K562 (cell line): ENCODE results near the gene DYNLT4. TPM values are rescaled to one million over a fixed set of nuclear protein-coding genes. Genes with fewer than 3 reads are reported as not detected.

Experiments used
- ARID1B ChIP-seq: fragments of 450-650 bp; IDR thresholded peaks from 2 replicates; pipeline ENCODE4 v1.6.1; 2016; ENCODE audit warnings: antibody characterized with exemption, mild to moderate bottlenecking, inconsistent platforms
- BCOR ChIP-seq: fragments of 450-650 bp; IDR thresholded peaks from 2 replicates; pipeline ENCODE4 v1.6.1; 2016
- EHMT2 ChIP-seq: fragments of 450-650 bp; IDR thresholded peaks from 2 replicates; pipeline ENCODE4 v1.6.1; 2018; ENCODE audit warnings: antibody characterized with exemption
- ESRRB ChIP-seq: fragments of 250-450 bp; sonication (Bioruptor Pico); IDR thresholded peaks from 2 replicates; pipeline ENCODE4 v1.5.0; 2020; ENCODE audit warnings: mild to moderate bottlenecking, moderate library complexity, borderline replicate concordance
- GATA2 ChIP-seq: sonication (generic); formaldehyde crosslinking; IDR thresholded peaks from 2 replicates; pipeline ENCODE4 v1.4.0; 2020; ENCODE audit warnings: mild to moderate bottlenecking, missing genetic modification reagents
- GATAD2B ChIP-seq: fragments of 450-650 bp; IDR thresholded peaks from 2 replicates; pipeline ENCODE4 v1.6.1; 2017; ENCODE audit warnings: mild to moderate bottlenecking, borderline replicate concordance
- JUND ChIP-seq, 2 experiments: IDR thresholded peaks; 2 replicates in 1 of 2; 3 replicates in 1 of 2; pipeline ENCODE4 v1.6.1; 2011; ENCODE audit warnings: borderline replicate concordance in 2 of 2, low read depth in 2 of 2, low read length in 2 of 2, improper control_type of control experiment in 1 of 2, missing biosample characterization in 1 of 2, missing genetic modification characterization in 1 of 2, missing genetic modification reagents in 1 of 2
- RAD51 ChIP-seq: fragments of 450-650 bp; IDR thresholded peaks from 2 replicates; pipeline ENCODE4 v1.7.1; 2016; ENCODE audit warnings: low read depth, mild to moderate bottlenecking, borderline replicate concordance
- RBM39 ChIP-seq: fragments of 200-400 bp; formaldehyde crosslinking; optimal IDR thresholded peaks from 2 replicates; pipeline ENCODE3; 2018; ENCODE audit warnings: low read depth, low read length
- SP2 ChIP-seq: IDR thresholded peaks from 2 replicates; pipeline ENCODE4 v1.6.1; 2011; ENCODE audit warnings: mild to moderate bottlenecking, low read depth, low read length, moderate library complexity; ENCODE audit not compliant: poor library complexity, severe bottlenecking; ENCODE audit errors: extremely low read depth
- ZFP1 ChIP-seq: fragments of 450-650 bp; formaldehyde crosslinking; IDR thresholded peaks from 2 replicates; pipeline ENCODE4 v1.4.0; 2020; ENCODE audit warnings: mild to moderate bottlenecking, mixed read lengths
- ZNF174 ChIP-seq: fragments of 250-450 bp; sonication (Bioruptor Pico); IDR thresholded peaks from 2 replicates; pipeline ENCODE4 v1.4.0; 2020; ENCODE audit warnings: mild to moderate bottlenecking
- ZNF436 ChIP-seq: fragments of 250-450, 450-650 bp; sonication (Bioruptor Pico); formaldehyde crosslinking; IDR thresholded peaks from 2 replicates; pipeline ENCODE4 v1.7.0; 2020; ENCODE audit warnings: mild to moderate bottlenecking
- ZNF75A ChIP-seq: fragments of 450-650 bp; formaldehyde crosslinking; IDR thresholded peaks from 2 replicates; pipeline ENCODE4 v1.4.0; 2020; ENCODE audit warnings: mild to moderate bottlenecking
- polyA plus RNA-seq, 8 experiments: library from polyadenylated mRNA; depleted of rRNA in 4 of 8; stranded (reverse) in 5 of 8; unstranded in 3 of 8; fragments of >200 nt; fragmentation: Nextera tagmentation in 2 of 8; fragmentation: Illumina TruSeq in 1 of 8; extraction: Ambion mirVana in 2 of 8; extraction: Trizol in 1 of 8; gene quantifications; 2 replicates each; pipeline versions ENCODE4 v1.2.1 to v1.2.3, GENCODE V29; 2011 to 2014; ENCODE audit warnings: inconsistent platforms in 1 of 8, missing spikeins in 1 of 8
- total RNA-seq, 7 experiments: library from RNA; depleted of rRNA in 6 of 7; stranded (reverse); fragments of >200 nt in 6 of 7; fragmentation: Illumina TruSeq in 2 of 7; extraction: Trizol in 2 of 7; gene quantifications; 2 replicates each; pipeline versions ENCODE4 v1.2.1 to v1.2.3, GENCODE V29; 2011 to 2021; ENCODE audit warnings: low replicate concordance in 1 of 7
- TF ChIP-seq, protein P1 (sequence below): fragments of 250-450 bp; sonication (Bioruptor Pico); IDR thresholded peaks from 2 replicates; pipeline ENCODE4 v1.4.0; 2020; ENCODE audit warnings: mild to moderate bottlenecking, moderate library complexity, borderline replicate concordance
- TF ChIP-seq, protein P2 (sequence below): sonication (generic); formaldehyde crosslinking; IDR thresholded peaks from 2 replicates; pipeline ENCODE4 v1.8.0; 2023; ENCODE audit warnings: mild to moderate bottlenecking, missing genetic modification reagents
- TF ChIP-seq, protein P3 (sequence below): fragments of 250-450 bp; sonication (Bioruptor Pico); IDR thresholded peaks from 2 replicates; pipeline ENCODE4 v1.5.0; 2022; ENCODE audit warnings: mild to moderate bottlenecking

Gene DYNLT4
- total and polyA plus RNA-seq, 9 of the 15 experiments (the other 6 are each of a cell fraction or from before 2014, with no cell fraction given): 0.29 to 0.73 TPM; not detected in 7

DNA sequence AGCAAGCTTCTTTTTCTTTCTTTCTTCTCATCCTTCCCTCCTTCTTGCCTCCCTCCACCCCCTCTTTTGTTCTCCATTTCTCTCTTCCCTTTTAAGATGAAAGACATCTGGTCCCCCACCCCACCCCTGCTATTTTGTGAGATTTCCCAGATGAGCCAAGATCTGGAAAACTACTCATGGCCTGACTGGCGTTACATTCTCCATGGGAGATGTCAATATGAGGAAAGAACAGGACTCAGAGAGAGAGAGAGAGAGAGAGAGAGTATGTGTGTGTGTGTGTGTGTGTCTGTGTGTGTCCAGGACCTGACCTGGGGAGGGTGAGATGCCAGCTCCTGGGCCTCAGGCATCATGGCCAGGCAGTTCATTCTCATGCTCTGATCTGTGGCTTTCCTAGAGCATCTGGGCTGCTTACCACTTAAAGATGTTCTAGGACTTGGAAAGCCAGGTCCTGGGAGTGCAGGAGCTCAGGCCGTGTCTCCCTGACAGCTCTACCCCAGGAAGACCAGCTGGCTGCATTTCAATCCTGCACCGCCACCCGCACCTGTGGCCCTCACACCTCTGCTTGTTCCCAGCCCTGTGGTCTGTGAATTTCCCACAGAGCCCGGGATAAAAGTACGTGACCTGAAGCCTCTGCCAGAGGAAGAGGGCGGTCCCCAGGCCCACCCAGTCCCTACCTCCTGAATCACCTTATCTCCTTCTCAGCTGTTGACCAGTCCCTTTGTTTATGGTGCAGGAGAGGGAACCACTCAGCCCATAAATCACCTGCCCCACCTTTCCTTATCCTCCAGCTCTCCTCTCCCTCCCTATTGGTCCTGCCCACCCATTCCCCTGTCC, 16.0 kb downstream of the DYNLT4 start (continued):
- TF ChIP-seq SP2 (no peak), EHMT2 (0 out of 2 replicates have a peak, but pooled peaks have one; percentile 34), RBM39 (no peak), ESRRB (CRISPR knock-in tag) (no peak), ZNF436 (CRISPR knock-in tag) (no peak), GATA2 (no peak), ZNF174 (CRISPR knock-in tag) (no peak), ZNF75A (CRISPR knock-in tag) (no peak), ZFP1 (CRISPR knock-in tag) (no peak), BCOR (no peak), GATAD2B (no peak), RAD51 (no peak), ARID1B (peak; percentile 73), JUND (IDR thresholded peaks at IDR 0.05; ENCODE audit: borderline replicate concordance, low read depth, low read length) (no peak), JUND (tag; IDR thresholded peaks at IDR 0.05; ENCODE audit: borderline replicate concordance, low read depth, low read length) (peak; percentile 30; the same call in 1 of the 3 replicates)
- TF ChIP-seq, protein P1, sequence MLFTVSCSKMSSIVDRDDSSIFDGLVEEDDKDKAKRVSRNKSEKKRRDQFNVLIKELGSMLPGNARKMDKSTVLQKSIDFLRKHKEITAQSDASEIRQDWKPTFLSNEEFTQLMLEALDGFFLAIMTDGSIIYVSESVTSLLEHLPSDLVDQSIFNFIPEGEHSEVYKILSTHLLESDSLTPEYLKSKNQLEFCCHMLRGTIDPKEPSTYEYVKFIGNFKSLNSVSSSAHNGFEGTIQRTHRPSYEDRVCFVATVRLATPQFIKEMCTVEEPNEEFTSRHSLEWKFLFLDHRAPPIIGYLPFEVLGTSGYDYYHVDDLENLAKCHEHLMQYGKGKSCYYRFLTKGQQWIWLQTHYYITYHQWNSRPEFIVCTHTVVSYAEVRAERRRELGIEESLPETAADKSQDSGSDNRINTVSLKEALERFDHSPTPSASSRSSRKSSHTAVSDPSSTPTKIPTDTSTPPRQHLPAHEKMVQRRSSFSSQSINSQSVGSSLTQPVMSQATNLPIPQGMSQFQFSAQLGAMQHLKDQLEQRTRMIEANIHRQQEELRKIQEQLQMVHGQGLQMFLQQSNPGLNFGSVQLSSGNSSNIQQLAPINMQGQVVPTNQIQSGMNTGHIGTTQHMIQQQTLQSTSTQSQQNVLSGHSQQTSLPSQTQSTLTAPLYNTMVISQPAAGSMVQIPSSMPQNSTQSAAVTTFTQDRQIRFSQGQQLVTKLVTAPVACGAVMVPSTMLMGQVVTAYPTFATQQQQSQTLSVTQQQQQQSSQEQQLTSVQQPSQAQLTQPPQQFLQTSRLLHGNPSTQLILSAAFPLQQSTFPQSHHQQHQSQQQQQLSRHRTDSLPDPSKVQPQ: no peak
- TF ChIP-seq, protein P2, sequence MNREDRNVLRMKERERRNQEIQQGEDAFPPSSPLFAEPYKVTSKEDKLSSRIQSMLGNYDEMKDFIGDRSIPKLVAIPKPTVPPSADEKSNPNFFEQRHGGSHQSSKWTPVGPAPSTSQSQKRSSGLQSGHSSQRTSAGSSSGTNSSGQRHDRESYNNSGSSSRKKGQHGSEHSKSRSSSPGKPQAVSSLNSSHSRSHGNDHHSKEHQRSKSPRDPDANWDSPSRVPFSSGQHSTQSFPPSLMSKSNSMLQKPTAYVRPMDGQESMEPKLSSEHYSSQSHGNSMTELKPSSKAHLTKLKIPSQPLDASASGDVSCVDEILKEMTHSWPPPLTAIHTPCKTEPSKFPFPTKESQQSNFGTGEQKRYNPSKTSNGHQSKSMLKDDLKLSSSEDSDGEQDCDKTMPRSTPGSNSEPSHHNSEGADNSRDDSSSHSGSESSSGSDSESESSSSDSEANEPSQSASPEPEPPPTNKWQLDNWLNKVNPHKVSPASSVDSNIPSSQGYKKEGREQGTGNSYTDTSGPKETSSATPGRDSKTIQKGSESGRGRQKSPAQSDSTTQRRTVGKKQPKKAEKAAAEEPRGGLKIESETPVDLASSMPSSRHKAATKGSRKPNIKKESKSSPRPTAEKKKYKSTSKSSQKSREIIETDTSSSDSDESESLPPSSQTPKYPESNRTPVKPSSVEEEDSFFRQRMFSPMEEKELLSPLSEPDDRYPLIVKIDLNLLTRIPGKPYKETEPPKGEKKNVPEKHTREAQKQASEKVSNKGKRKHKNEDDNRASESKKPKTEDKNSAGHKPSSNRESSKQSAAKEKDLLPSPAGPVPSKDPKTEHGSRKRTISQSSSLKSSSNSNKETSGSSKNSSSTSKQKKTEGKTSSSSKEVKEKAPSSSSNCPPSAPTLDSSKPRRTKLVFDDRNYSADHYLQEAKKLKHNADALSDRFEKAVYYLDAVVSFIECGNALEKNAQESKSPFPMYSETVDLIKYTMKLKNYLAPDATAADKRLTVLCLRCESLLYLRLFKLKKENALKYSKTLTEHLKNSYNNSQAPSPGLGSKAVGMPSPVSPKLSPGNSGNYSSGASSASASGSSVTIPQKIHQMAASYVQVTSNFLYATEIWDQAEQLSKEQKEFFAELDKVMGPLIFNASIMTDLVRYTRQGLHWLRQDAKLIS (CRISPR knock-in tag): no peak
- TF ChIP-seq, protein P3, sequence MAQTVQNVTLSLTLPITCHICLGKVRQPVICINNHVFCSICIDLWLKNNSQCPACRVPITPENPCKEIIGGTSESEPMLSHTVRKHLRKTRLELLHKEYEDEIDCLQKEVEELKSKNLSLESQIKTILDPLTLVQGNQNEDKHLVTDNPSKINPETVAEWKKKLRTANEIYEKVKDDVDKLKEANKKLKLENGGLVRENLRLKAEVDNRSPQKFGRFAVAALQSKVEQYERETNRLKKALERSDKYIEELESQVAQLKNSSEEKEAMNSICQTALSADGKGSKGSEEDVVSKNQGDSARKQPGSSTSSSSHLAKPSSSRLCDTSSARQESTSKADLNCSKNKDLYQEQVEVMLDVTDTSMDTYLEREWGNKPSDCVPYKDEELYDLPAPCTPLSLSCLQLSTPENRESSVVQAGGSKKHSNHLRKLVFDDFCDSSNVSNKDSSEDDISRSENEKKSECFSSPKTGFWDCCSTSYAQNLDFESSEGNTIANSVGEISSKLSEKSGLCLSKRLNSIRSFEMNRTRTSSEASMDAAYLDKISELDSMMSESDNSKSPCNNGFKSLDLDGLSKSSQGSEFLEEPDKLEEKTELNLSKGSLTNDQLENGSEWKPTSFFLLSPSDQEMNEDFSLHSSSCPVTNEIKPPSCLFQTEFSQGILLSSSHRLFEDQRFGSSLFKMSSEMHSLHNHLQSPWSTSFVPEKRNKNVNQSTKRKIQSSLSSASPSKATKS (CRISPR knock-in tag): no peak
